ENCODE results near the gene TMEM130.
A peak's percentile ranks its signal among the peaks of the same experiment; 100 is the strongest.

The TMEM130 gene

GRCh38 chr7:98841179-98841997 is 28.4 kb downstream of the TMEM130 start:
- Histone ChIP-seq H3K27me3 (ENCODE audit: insufficient read depth, low read length, poor library complexity, severe bottlenecking) (no peaks in the 10 kb centered on the region), H3K4me2 (ENCODE audit: low read depth, low read length, poor library complexity, severe bottlenecking) (no peak overlapping the region), H3K36me3 (ENCODE audit: insufficient read depth, low read length) (no peaks in the 10 kb centered on the region), H3K9ac (ENCODE audit: low read depth, low read length, poor library complexity, severe bottlenecking) (no peak overlapping the region), H3K79me2 (ENCODE audit: insufficient read depth, low read length) (no peaks in the 10 kb centered on the region), H2AFZ (ENCODE audit: low read length) (peak overlapping the region; percentile 34; the same call in 1 of the 2 replicates), H3K4me3 (ENCODE audit: low read length, poor library complexity, severe bottlenecking) (no peak overlapping the region), H3K9me2 (replicated peaks; ENCODE audit: low read depth, low read length) (no peaks in the 10 kb centered on the region), H3K9me3 (ENCODE audit: insufficient read depth, low read depth, low read length) (no peaks in the 10 kb centered on the region), H3K4me1 (ENCODE audit: insufficient read depth, low read length, poor library complexity, severe bottlenecking) (no peaks in the 10 kb centered on the region), H4K20me1 (ENCODE audit: insufficient read depth, low read length, poor library complexity, severe bottlenecking) (no peaks in the 10 kb centered on the region), H3F3A (ENCODE audit: low read depth) (no peaks in the 10 kb centered on the region)
- TF ChIP-seq CTCF (conservative IDR thresholded peaks at IDR 0.05; ENCODE audit: low read length) (peak; percentile 95), EZH2phosphoT487 (IDR thresholded peaks at IDR 0.05; ENCODE audit: borderline replicate concordance) (no peak)

- Histone ChIP-seq H3K9me3 (ENCODE audit: insufficient read depth, low read depth, low read length) (no peaks in the 10 kb centered on the region), H3K9me2 (replicated peaks; ENCODE audit: low read depth, low read length) (no peaks in the 10 kb centered on the region), H3F3A (ENCODE audit: low read depth) (no peaks in the 10 kb centered on the region), H3K36me3 (ENCODE audit: insufficient read depth, low read length) (no peaks in the 10 kb centered on the region), H4K20me1 (ENCODE audit: insufficient read depth, low read length, poor library complexity, severe bottlenecking) (no peaks in the 10 kb centered on the region), H3K9ac (ENCODE audit: low read depth, low read length, poor library complexity, severe bottlenecking) (no peak overlapping the region), H3K27me3 (ENCODE audit: insufficient read depth, low read length, poor library complexity, severe bottlenecking) (no peaks in the 10 kb centered on the region), H3K4me1 (ENCODE audit: insufficient read depth, low read length, poor library complexity, severe bottlenecking) (no peaks in the 10 kb centered on the region), H3K4me2 (ENCODE audit: low read depth, low read length, poor library complexity, severe bottlenecking) (no peak overlapping the region), H3K4me3 (ENCODE audit: low read length, poor library complexity, severe bottlenecking) (no peak overlapping the region), H2AFZ (ENCODE audit: low read length) (no peak overlapping the region), H3K79me2 (ENCODE audit: insufficient read depth, low read length) (no peaks in the 10 kb centered on the region)
- TF ChIP-seq CTCF (conservative IDR thresholded peaks at IDR 0.05; ENCODE audit: low read length) (no peak), EZH2phosphoT487 (IDR thresholded peaks at IDR 0.05; ENCODE audit: borderline replicate concordance) (no peak)
Observed at GRCh38 chr7:98840722-98841121, 29.1 kb downstream of the TMEM130 start.

- Histone ChIP-seq H3K4me3 (ENCODE audit: low read length, poor library complexity, severe bottlenecking) (no peak overlapping the region), H3K9me3 (ENCODE audit: insufficient read depth, low read depth, low read length) (no peaks in the 10 kb centered on the region), H3F3A (ENCODE audit: low read depth) (no peaks in the 10 kb centered on the region), H3K9me2 (replicated peaks; ENCODE audit: low read depth, low read length) (no peaks in the 10 kb centered on the region), H2AFZ (ENCODE audit: low read length) (no peak overlapping the region), H3K79me2 (ENCODE audit: insufficient read depth, low read length) (no peaks in the 10 kb centered on the region), H3K4me1 (ENCODE audit: insufficient read depth, low read length, poor library complexity, severe bottlenecking) (no peaks in the 10 kb centered on the region), H3K27me3 (ENCODE audit: insufficient read depth, low read length, poor library complexity, severe bottlenecking) (no peaks in the 10 kb centered on the region), H4K20me1 (ENCODE audit: insufficient read depth, low read length, poor library complexity, severe bottlenecking) (no peaks in the 10 kb centered on the region), H3K4me2 (ENCODE audit: low read depth, low read length, poor library complexity, severe bottlenecking) (no peak overlapping the region), H3K9ac (ENCODE audit: low read depth, low read length, poor library complexity, severe bottlenecking) (no peak overlapping the region), H3K36me3 (ENCODE audit: insufficient read depth, low read length) (no peaks in the 10 kb centered on the region)
- TF ChIP-seq CTCF (conservative IDR thresholded peaks at IDR 0.05; ENCODE audit: low read length): no peak
- no peak for TF ChIP-seq EZH2phosphoT487 (IDR thresholded peaks at IDR 0.05; ENCODE audit: borderline replicate concordance)
Observed at GRCh38 chr7:98840096-98840495, 29.7 kb downstream of the TMEM130 start.
